Gastrocnemius medialis (tissue), 4 donors: ENCODE measurements around the gene LCE6A. TPM values are rescaled to one million over a fixed set of nuclear protein-coding genes. Genes with fewer than 3 reads are reported as not detected.

ENCODE experiments used
- ATAC-seq, 2 donors: fragments of 150-250 bp; one replicate each; pipeline ENCODE4 v1.9.1; 2016
- DNase-seq, 2 donors: peaks; one replicate each; pipeline ENCODE4 v3.0.0-alpha.2; 2019
- H3K27ac ChIP-seq, 4 donors: fragments of 200-600 bp; sonication (generic); 1 replicate in 1 of 4; 2 replicates in 3 of 4; pipeline ENCODE4 v1.5.1; 2016 to 2018; ENCODE audit warnings: mild to moderate bottlenecking in 2 of 4, moderate library complexity in 1 of 4
- H3K27me3 ChIP-seq, 3 donors: fragments of 200-600 bp; sonication (generic) in 2 of 3; 1 replicate in 1 of 3; 2 replicates in 2 of 3; pipeline versions ENCODE4 v1.5.1 to v1.6.0; 2016 to 2019; ENCODE audit warnings: mild to moderate bottlenecking in 1 of 3, moderate library complexity in 1 of 3
- H3K36me3 ChIP-seq, 2 donors: fragments of 200-600 bp; sonication (generic) in 1 of 2; one replicate each; pipeline ENCODE4 v1.5.1; 2017 to 2018
- H3K4me1 ChIP-seq, 2 donors: fragments of 200-600 bp; sonication (generic) in 1 of 2; one replicate each; pipeline ENCODE4 v1.5.1; 2016 to 2017; ENCODE audit warnings: mild to moderate bottlenecking in 2 of 2
- H3K4me3 ChIP-seq, 4 donors: fragments of 200-600 bp; sonication (generic) in 3 of 4; 1 replicate in 1 of 4; 2 replicates in 3 of 4; pipeline ENCODE4 v1.5.1; 2016 to 2019; ENCODE audit warnings: mild to moderate bottlenecking in 2 of 4
- H3K9me3 ChIP-seq, 3 donors: fragments of 200-600 bp; sonication (generic) in 2 of 3; 1 replicate in 1 of 3; 2 replicates in 2 of 3; pipeline ENCODE4 v1.5.1; 2016 to 2019
- POLR2A ChIP-seq, 2 donors: fragments of 450-650 bp; IDR thresholded peaks; one replicate each; pipeline ENCODE4 v1.6.1; 2017; ENCODE audit warnings: antibody characterized with exemption in 2 of 2, mild to moderate bottlenecking in 2 of 2, moderate library complexity in 2 of 2
- in situ Hi-C, 4 donors: fragments of 200-750 bp; cut with MboI; loops; one replicate each; pipeline versions ENCODE4 v1.15.0 to v1.8.0; 2017; ENCODE audit warnings: low sequenced_read_pairs in 4 of 4
- intact Hi-C: fragments of 100-400 bp; cut with DNase I; formaldehyde crosslinking; loops from one replicate; pipeline ENCODE4 v1.15.1; 2023; ENCODE audit warnings: low total_unique reads
- total RNA-seq, 4 donors: library from RNA; depleted of rRNA; stranded (reverse); fragments of >200 nt; gene quantifications; one replicate each; pipeline versions ENCODE4 v1.1.0 to v1.2.3, GENCODE V29; 2016
- TF ChIP-seq, protein P1 (sequence below), 5 experiments: fragments of 450-650 bp in 3 of 5; fragments of 200-600 bp in 2 of 5; sonication (generic) in 2 of 5; IDR thresholded peaks in 4 of 5; conservative IDR thresholded peaks in 1 of 5; 1 replicate in 4 of 5; 2 replicates in 1 of 5; pipeline ENCODE4 v1.5.1; 2016 to 2019; ENCODE audit warnings: antibody characterized with exemption in 5 of 5, mild to moderate bottlenecking in 3 of 5, moderate library complexity in 3 of 5

The LCE6A gene
- total RNA-seq, 4 donors from 2014 or later = not detected

DNA sequence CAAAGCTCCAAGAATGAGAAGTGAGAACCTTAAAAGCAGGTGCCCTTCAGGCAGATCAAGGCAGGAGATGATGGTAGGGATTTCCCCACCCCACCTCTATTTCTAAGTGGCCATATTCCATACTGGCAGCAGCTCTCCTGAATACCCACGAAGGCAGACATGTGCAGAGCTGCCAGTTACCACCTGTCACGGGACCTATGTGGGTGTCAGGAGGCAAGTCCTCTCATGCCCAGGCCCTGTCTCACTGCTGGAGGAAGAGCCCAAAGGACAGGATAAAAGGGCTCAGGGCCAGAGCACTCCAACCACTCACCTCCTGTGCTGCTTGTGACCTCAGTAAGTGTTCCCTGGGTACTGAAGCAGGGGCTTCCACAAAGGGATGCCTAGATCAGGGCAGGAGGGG, 31.6 kb upstream of the LCE6A start:
- no peak for ATAC-seq
- TF ChIP-seq POLR2A (IDR thresholded peaks at IDR 0.05) = no peak
- TF ChIP-seq, protein P1, sequence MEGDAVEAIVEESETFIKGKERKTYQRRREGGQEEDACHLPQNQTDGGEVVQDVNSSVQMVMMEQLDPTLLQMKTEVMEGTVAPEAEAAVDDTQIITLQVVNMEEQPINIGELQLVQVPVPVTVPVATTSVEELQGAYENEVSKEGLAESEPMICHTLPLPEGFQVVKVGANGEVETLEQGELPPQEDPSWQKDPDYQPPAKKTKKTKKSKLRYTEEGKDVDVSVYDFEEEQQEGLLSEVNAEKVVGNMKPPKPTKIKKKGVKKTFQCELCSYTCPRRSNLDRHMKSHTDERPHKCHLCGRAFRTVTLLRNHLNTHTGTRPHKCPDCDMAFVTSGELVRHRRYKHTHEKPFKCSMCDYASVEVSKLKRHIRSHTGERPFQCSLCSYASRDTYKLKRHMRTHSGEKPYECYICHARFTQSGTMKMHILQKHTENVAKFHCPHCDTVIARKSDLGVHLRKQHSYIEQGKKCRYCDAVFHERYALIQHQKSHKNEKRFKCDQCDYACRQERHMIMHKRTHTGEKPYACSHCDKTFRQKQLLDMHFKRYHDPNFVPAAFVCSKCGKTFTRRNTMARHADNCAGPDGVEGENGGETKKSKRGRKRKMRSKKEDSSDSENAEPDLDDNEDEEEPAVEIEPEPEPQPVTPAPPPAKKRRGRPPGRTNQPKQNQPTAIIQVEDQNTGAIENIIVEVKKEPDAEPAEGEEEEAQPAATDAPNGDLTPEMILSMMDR (IDR thresholded peaks at IDR 0.05 in 4 of 5, conservative IDR thresholded peaks at IDR 0.05 in 1 of 5) = no peak

DNA sequence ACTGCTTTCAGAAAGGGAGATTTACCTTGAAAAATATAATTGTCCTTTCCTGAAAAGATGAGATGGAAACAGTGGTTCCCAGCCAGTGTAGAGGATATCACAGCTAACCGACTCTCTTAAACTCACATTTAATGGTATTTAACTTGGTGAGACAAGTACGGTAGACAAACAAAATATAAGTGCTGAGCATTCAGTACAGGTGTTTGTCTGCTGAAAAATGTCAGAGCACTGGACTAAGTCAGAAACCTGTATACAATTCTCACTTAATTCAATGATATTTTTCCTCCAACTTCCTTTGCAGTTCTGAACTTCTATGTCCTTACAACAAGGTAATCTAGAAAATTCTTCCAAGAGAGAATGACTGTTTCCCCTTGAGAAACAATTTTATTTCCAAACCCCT, 31.0 kb upstream of the LCE6A start, which contains the start of gene LCE1B:
TSS of gene LCE1B (plus strand) at position 301 of the 400 bp plus-strand sequence. CDS start 476 bp downstream, outside the sequence.
- intact Hi-C loops = no loop called here
- in situ Hi-C loops = no loop called here
- Histone ChIP-seq H3K27ac (no peak within 1 kb of the TSS), H3K9me3 (no peaks in the 10 kb centered on the region), H3K27me3 (no peaks in the 10 kb centered on the region), H3K36me3 (no peaks in the 10 kb centered on the region), H3K4me3 (no peak within 1 kb of the TSS), H3K4me1 (no peaks in the 10 kb centered on the region)
- DNase-seq (no peak), ATAC-seq (no peak)
- TF ChIP-seq POLR2A (IDR thresholded peaks at IDR 0.05) = no peak
- TF ChIP-seq, protein P1 (IDR thresholded peaks at IDR 0.05 in 4 of 5, conservative IDR thresholded peaks at IDR 0.05 in 1 of 5) = no peak

More for the DNA sequence above, 31.6 kb upstream of the LCE6A start:
- intact Hi-C loops = no loop called here
- Histone ChIP-seq H3K27me3 (no peaks in the 10 kb centered on the region), H3K27ac (no peak overlapping the region), H3K4me1 (no peaks in the 10 kb centered on the region), H3K9me3 (no peaks in the 10 kb centered on the region), H3K36me3 (no peaks in the 10 kb centered on the region), H3K4me3 (no peak overlapping the region)
- in situ Hi-C loops = no loop called here
- no peak for DNase-seq

DNA sequence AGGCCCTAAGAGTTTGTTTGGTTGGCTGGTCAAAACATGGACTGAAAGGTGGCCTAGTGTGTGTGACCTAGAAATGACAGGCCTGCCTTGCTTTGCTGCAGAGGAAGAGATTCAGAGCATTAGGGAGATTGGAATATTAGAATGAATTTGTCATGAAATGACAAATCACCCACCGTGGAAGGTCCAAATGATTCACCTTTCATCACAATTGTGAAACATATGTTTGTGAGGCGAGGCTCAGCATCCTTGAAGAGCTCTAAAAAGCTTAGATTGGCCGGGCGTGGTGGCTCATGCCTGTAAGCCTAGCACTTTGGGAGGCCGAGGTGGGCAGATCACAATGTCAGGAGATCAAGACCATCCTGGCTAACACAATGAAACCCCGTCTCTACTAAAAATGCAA, 25.3 kb upstream of the LCE6A start:
- H3K4me1 ChIP-seq = no peaks in the 10 kb centered on the region
- intact Hi-C loops = no loop called here
- no peak overlapping the region for H3K27ac ChIP-seq
- no peaks in the 10 kb centered on the region for H3K9me3 ChIP-seq
- no peaks in the 10 kb centered on the region for H3K27me3 ChIP-seq
- TF ChIP-seq, protein P1 (IDR thresholded peaks at IDR 0.05 in 4 of 5, conservative IDR thresholded peaks at IDR 0.05 in 1 of 5) = no peak
- no peak for TF ChIP-seq POLR2A (IDR thresholded peaks at IDR 0.05)
- ATAC-seq = no peak
- no peaks in the 10 kb centered on the region for H3K36me3 ChIP-seq
- DNase-seq = no peak
- in situ Hi-C loops = no loop called here
- no peak overlapping the region for H3K4me3 ChIP-seq

DNA sequence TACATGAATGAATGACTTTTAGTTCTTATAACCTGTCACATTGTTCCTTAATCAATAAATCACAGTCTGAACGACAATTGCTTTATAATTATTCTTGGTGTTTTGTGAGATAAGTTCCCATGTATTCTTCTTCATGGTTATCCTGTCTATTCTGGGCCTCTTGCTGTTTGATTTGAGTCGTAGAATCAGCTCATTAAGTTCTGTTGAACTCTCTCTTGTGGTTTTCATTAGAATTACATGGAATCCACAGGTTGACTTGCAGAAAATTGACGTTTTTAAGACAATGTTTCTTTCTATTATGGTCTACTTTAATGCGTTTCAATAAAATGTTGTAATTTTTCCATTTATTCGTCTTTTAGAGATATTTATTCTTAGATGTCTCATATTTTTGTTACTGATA, 19.4 kb upstream of the LCE6A start:
- intact Hi-C loops (no loop called here), in situ Hi-C loops (no loop called here)
- no peak overlapping the region for H3K27ac ChIP-seq
- no peak overlapping the region for H3K4me3 ChIP-seq
- no peak for DNase-seq
- H3K9me3 ChIP-seq = no peaks in the 10 kb centered on the region
- H3K36me3 ChIP-seq = no peaks in the 10 kb centered on the region
- ATAC-seq = no peak
- TF ChIP-seq, protein P1 (IDR thresholded peaks at IDR 0.05 in 4 of 5, conservative IDR thresholded peaks at IDR 0.05 in 1 of 5) = no peak
- TF ChIP-seq POLR2A (IDR thresholded peaks at IDR 0.05) = no peak
- H3K4me1 ChIP-seq = no peaks in the 10 kb centered on the region
- no peaks in the 10 kb centered on the region for H3K27me3 ChIP-seq

DNA sequence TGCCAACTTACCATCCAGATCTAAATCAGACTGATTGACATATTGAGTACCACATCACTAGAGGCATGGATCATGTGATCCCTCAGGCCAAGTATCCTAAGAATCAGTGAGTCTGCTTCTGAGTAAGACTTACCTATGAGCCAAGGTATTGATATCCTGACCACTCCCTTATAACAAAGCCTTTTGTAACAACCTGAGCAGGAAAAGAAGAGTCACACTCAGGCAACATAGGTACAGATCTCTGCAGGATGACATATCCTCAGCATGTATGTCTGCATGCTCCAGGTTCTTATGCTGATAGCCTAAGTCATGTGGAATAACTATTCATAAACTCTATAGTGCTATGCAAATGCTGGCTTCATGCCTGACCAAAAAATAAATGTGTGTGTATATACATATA, 17.7 kb upstream of the LCE6A start:
- no peak overlapping the region for H3K4me3 ChIP-seq
- H3K36me3 ChIP-seq = no peaks in the 10 kb centered on the region
- no peak for DNase-seq
- H3K9me3 ChIP-seq = no peaks in the 10 kb centered on the region
- TF ChIP-seq POLR2A (IDR thresholded peaks at IDR 0.05) = no peak
- TF ChIP-seq, protein P1 (IDR thresholded peaks at IDR 0.05 in 4 of 5, conservative IDR thresholded peaks at IDR 0.05 in 1 of 5) = no peak
- in situ Hi-C loops (no loop called here), intact Hi-C loops (no loop called here)
- H3K27me3 ChIP-seq = no peaks in the 10 kb centered on the region
- ATAC-seq = no peak
- H3K27ac ChIP-seq = no peak overlapping the region
- no peaks in the 10 kb centered on the region for H3K4me1 ChIP-seq
